Posterior vena cava (tissue), 2 donors: ENCODE results near the gene ANKRD42. TPM values are rescaled to one million over a fixed set of nuclear protein-coding genes. Genes with fewer than 3 reads are reported as not detected.
"Not testable (repeated sequence)": the region's sequence is repeated elsewhere in the genome, so short reads cannot be mapped to it uniquely, and the experiment has no call there.

Source experiments
- DNase-seq: peaks from one replicate; pipeline ENCODE4 v3.0.0-alpha.2; 2020; ENCODE audit warnings: low spot score
- intact Hi-C, 2 donors: fragments of 100-400 bp; cut with DNase I; formaldehyde crosslinking; loops; one replicate each; pipeline versions ENCODE4 v1.14.1 to v1.14.2; 2022 to 2023
- total RNA-seq, 2 donors: library from RNA; stranded (reverse); fragmentation: NEBNext Ultra II Directional; extraction: Animal tissue kit (Norgen Biotek cat#: 25700); gene quantifications; one replicate each; pipeline ENCODE4 v1.2.1, GENCODE V29; 2021
- donor health status: DM: yes; HTN: yes; CAD: no.
- donor health status: DM: yes; HTN: yes; CAD: no.

Gene ANKRD42
- total RNA-seq, 2 donors from 2014 or later: 9.5 to 11.5 TPM

- intact Hi-C loops: no loop called here
- no peak for DNase-seq
These were observed 27.2 kb upstream of the ANKRD42 start for GRCh38 chr11:83166193-83166866.

DNA sequence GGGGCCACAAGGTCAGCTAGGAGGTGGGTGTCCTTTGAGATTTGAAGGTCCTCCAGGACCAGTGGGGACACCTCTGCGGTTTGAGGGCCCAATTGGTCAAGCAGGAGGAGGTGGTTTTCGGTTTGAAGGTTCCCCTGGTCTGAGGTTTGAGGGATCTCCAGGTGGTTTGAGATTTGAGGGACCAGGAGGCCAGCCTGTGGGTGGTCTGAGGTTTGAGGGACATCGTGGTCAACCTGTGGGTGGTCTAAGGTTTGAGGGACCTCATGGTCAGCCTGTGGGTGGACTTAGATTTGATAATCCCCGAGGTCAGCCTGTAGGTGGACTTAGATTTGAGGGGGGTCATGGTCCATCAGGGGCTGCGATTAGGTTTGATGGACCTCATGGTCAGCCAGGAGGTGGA, 24.8 kb upstream of the ANKRD42 start:
- intact Hi-C loops: no loop called here
- DNase-seq: no peak

DNA sequence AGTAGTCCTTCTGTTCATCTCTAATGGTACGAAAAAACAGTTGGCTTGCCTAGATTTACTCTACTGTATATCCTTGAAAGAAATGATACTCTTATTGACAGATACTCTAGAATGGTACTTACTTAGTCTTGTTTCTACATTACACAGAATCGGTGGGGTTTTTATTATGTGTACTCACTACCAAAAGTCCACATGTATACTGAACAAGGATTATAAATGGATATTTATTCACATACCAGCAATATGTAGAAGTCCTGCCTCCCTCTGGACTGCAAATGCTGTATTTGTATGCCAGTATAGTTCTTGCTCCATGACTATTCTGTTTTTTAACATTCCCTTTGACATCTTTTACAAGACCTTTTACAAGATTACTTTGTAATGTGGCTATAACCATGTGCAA, 22.6 kb upstream of the ANKRD42 start:
- DNase-seq: no peak
- intact Hi-C loops: no loop called here

DNA sequence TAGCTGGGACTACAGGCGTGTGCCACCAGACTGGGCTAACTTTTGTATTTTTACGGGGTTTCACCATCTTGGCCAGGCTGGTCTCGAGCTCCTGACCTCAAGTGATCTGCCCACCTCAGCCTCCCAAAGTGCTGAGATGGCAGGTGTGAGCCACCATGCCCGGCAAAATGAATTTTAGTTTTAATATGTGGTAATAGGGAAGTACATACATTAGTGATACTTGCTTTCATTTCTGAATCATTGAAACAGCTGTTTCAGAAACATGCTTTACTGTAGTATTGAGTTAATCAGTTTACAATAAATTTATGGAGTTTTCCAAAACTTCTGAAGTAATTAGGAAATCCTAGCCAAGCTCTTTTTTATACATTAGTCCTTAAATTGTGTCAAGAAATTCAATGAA, 21.0 kb upstream of the ANKRD42 start:
- intact Hi-C loops: no loop called here
- DNase-seq: no peak

DNA sequence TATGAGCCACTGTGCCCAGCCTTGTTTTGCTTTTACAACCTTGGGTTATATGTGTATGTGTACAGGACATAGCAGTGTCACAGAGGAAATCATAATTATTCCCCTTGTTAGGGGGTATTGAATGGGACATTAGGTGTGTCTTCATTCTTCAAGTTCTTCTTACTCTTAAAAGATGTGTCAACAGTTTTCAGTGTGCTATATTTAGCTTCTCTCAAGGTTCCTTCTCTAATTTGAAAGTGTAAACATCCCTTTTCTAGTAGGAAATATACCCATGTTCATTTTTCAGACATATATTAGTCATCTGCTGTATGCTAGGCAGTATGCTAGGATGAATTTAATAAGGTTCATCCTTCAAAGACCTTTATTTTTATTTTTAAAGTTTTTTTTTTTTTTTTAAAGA, 19.5 kb upstream of the ANKRD42 start:
- no peak for DNase-seq
- intact Hi-C loops: no loop called here

GRCh38 chr11:83175815-83176214, 17.7 kb upstream of the ANKRD42 start:
- intact Hi-C loops: loop anchor here in 1 of 2 donors (5.0 kb wide), 1 partner anchor 446 kb away; no protein-coding TSS in a partner anchor
- no peak for DNase-seq

DNA sequence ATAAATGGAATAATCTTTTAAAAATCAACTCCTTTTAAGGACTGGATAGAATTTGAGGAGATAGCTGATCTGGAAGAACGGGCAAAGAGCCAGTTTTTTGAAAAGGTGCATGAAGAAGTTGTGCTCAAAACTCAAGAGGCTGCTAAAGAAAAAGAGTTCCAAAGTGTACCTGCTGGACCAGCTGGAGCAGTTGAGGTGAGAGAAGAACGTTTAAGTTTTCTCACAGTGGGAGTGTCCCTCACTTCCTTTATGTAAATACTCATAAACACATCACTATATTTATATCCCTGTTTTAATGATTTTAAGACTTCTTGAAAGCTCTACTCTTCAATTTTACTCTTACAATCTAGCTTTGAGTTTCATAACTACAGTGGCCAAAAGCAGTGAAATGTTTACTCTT, 11.7 kb upstream of the ANKRD42 start:
- intact Hi-C loops: no loop called here
- no peak for DNase-seq

DNA sequence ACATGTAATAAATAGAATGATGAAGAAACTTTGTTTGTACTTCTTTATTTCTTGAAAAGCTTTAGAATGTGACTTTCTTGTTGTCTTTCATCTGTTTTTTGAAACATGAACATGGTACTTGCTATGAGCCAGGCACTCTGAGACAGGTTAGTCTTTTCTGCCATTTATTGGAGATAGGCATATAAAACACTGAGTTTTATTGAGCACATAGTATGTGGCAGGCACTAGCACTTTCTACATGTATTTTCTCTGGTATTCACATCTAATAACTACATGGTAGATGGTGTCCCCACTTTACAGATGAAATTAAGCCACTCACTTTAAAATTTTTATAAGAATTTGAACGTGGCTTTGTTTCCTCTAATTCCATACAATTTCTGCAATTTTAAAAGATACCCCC, 7.7 kb upstream of the ANKRD42 start:
- intact Hi-C loops: no loop called here
- DNase-seq: no peak

DNA sequence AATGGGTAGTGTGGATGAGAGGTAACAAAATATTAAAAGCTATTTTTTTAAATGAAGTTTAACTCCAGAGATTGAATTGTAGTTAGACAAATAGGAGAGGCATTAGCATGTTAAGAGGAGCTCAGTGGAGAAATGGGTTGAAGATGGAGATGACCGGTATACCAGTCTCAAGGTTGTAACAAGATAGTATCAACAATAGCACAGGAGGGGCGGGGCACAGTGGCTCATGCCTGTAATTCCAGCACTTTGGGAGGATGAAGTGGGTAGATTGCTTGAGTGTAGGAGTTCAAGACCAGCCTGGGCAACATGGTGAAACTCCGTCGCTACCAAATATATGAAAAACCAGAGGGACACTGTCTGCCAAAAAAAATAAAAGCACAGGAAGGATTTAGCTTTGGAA, 6.0 kb upstream of the ANKRD42 start:
- intact Hi-C loops: no loop called here

GRCh38 chr11:83191491-83191890, 2.0 kb upstream of the ANKRD42 start:
- DNase-seq: no peak
- intact Hi-C loops: loop anchor here in 1 of 2 donors (10.0 kb wide), 1 partner anchor 287 kb away; the partner anchor contains the start of genes DDIAS and PRCP

More for the DNA sequence above, 6.0 kb upstream of the ANKRD42 start:
- no peak for DNase-seq

- intact Hi-C loops: loop anchor here in 1 of 2 donors (10.0 kb wide), 1 partner anchor 287 kb away; the partner anchor contains the start of genes DDIAS and PRCP
These were observed 1.5 kb upstream of the ANKRD42 start for GRCh38 chr11:83191986-83192385.

GRCh38 chr11:83192606-83193245, 786 bp upstream of the ANKRD42 start:
- DNase-seq: no peak
- intact Hi-C loops: loop anchor here in 1 of 2 donors (10.0 kb wide), 1 partner anchor 288 kb away; the partner anchor contains the start of genes DDIAS and PRCP

More at GRCh38 chr11:83191986-83192385, 1.5 kb upstream of the ANKRD42 start:
- no peak for DNase-seq

GRCh38 chr11:83194281-83195142, 1.0 kb downstream of the ANKRD42 start:
- peak; percentile 94 for DNase-seq
- intact Hi-C loops: loop anchor here in 1 of 2 donors (10.0 kb wide), 1 partner anchor 290 kb away; the partner anchor contains the start of genes DDIAS and PRCP

DNA sequence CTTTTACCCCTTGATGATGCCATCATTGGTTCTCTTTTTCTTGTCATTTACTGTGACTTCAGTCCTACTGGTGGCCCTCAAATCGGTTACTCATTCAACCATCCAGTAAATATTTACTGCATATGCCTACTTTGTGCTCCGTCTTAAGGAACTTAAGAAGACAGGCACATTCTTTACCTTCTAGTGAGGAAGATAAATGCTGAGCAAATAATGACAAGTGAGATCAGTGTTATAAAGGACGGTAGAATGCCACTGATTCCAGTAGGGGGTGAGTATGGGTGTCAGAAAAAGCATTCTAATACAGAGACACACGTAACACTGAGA, 1.6 kb downstream of the ANKRD42 start:
- no peak for DNase-seq
- intact Hi-C loops: loop anchor here in 1 of 2 donors (10.0 kb wide), 1 partner anchor 290 kb away; the partner anchor contains the start of genes DDIAS and PRCP

GRCh38 chr11:83195649-83196048, 2.1 kb downstream of the ANKRD42 start:
- intact Hi-C loops: loop anchor here in 1 of 2 donors (10.0 kb wide), 1 partner anchor 291 kb away; the partner anchor contains the start of genes DDIAS and PRCP
- DNase-seq: no peak

DNA sequence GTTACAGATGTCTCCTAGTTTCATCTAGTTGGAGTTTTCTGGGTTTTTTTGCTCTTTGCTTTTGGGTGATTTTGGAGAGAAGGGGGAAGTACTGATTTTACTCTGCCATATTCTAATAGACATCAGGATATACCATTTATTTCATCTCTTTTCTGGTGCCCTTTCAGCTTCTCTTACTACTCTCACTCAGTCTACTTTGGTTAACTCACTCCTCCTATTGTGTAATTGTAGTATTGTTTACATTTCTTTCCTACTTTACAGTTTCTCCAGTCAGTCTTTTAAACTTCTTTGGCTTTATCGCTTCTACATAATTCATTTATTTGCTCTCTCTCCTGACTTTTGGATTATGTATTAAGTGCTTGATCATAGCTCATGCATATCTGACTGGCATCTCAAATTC, 6.5 kb downstream of the ANKRD42 start:
- intact Hi-C loops: no loop called here

GRCh38 chr11:83205608-83206185, 12.2 kb downstream of the ANKRD42 start:
- no peak for DNase-seq
- intact Hi-C loops: no loop called here

More for the DNA sequence above, 6.5 kb downstream of the ANKRD42 start:
- no peak for DNase-seq

- intact Hi-C loops: no loop called here
- no peak for DNase-seq
These were observed 12.7 kb downstream of the ANKRD42 start for GRCh38 chr11:83206221-83206620.

- DNase-seq, intact Hi-C loops: not testable (repeated sequence)
These were observed 13.4 kb downstream of the ANKRD42 start for GRCh38 chr11:83206771-83207382.
